GM04503 (cell line): ENCODE data around the gene ZBTB20.

Source experiments
- DNase-seq: peaks from one replicate; pipeline ENCODE4 v3.0.0-alpha.2; 2012; ENCODE audit warnings: low read depth

Gene ZBTB20

DNA sequence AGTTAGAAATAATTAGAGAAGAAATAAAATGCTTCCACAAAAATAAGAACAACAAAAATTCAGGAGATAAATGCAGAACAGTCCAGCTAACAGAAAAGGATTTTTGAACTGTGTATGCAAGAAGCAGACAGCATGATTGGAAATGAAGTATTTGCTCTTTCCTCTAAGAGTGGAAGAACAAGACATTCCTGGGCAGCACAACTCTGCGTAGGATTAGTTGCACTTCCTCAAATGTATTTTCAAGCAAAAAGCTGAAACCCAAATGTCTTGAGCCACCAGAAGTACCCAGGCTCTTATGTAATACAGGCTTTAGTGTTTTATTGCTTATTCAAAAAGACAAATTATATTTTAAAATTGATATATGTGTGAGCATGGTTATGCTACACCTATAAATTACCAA is 127.2 kb downstream of the ZBTB20 start:
- DNase-seq: no peak

- no peak for DNase-seq
Measured at GRCh38 chr3:115018694-115019093, 128.4 kb downstream of the ZBTB20 start.

DNA sequence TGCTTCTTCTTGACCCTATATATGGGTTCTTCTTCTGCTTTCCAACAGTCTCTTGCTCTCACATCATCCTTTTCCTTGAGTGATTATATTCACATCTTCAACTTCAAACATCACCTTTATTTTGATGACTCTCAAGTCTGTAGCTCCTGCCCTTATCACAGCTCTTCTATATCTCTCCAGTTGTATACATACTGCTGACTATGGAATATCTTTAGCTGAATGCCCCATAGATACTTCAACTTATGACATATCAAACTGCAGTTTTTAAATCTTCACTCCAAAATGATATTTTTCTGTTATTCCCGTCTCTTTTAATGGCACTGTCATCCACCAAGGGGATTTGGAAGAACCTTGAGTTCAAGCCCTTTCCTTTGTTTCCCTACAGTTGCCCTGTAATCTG is 139.1 kb downstream of the ZBTB20 start:
- no peak for DNase-seq

DNA sequence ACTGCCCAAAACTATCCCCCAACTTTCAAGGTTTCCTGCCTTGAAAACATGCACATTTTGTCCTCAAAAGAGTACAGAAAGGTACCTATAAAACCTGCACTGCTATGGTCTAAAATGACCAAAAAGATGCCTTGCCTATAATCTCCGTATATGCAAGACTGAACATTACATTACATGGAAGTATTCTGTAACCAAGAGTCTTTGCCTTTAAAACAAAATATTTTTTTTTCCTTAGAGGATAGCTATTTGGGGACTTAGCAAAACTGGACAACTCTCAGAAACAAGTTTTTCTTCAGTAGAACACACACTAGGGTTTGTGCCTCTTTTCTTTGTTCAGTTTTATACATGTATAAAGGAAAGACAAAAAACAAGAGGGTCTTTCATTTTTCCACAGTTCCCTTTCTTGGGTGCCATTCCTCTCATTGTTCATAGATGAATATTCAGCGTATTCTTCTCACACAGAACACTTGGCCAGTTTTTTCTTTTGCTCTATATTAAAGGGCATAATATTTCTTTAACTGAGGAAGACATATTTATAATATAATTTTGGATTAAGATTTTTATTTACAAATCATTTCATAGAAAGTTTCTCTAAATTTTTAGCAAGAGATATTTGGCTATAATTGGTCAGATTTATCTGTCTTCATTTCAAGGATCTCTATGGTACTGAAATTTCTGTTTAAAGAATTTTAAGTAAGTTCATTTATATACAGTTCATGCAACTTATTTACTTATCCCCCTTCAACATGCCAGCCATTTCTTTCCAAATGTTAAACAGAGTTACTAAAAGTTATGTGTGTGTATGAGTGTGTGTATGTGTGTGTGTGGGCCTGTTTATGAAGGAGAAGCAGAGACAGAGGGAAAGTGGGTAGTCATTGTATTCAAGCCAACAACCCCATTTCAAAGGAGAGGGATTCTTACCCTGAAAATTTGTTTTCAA is 142.6 kb downstream of the ZBTB20 start:
- no peak for DNase-seq

GRCh38 chr3:114998971-114999579 is 148.0 kb downstream of the ZBTB20 start:
- no peak for DNase-seq

GRCh38 chr3:114994554-114995341 is 152.3 kb downstream of the ZBTB20 start:
- DNase-seq: no peak

- no peak for DNase-seq
Measured at GRCh38 chr3:114985776-114986175, 161.3 kb downstream of the ZBTB20 start.

GRCh38 chr3:114983248-114983647 is 163.8 kb downstream of the ZBTB20 start:
- DNase-seq: no peak

GRCh38 chr3:114974387-114974786 is 172.7 kb downstream of the ZBTB20 start:
- DNase-seq: no peak

DNA sequence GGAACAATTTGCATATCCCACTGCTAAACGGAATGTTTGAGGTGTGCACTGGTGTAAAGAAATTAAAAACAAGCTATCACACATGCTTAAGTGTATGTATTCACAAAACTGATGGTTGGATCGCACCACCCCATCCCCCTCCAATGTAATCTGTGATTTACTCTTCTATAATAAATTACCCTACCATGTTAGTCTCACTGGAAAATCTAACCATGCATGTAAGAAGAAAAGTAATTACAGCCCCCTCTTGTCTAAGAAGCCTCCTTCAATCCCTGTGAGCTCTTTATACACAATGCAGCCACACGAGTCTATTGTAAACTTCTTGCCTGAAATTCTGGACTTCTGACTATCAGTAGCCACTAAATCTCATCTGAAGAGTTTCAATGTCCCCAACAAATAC is 173.6 kb downstream of the ZBTB20 start:
- no peak for DNase-seq

GRCh38 chr3:114967168-114967567 is 179.9 kb downstream of the ZBTB20 start:
- no peak for DNase-seq

DNA sequence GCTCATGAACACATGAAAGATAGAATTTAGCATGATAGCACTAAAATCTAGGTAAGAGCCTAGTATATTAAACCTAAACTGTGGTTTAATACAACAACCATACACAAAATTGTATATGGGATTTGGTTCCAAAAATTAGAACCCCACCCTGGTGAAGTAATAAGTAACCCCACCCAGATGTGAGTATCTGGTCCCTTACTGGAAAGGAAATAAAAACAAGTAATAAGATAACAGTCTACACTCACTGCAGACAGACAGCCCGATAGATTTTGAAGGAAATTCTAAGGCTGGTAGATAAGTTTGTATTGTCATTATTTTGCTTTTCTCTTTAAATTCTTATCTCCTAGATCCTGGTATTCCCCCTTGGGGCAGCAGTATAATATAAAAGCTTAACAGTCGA is 184.9 kb downstream of the ZBTB20 start:
- DNase-seq: no peak

DNA sequence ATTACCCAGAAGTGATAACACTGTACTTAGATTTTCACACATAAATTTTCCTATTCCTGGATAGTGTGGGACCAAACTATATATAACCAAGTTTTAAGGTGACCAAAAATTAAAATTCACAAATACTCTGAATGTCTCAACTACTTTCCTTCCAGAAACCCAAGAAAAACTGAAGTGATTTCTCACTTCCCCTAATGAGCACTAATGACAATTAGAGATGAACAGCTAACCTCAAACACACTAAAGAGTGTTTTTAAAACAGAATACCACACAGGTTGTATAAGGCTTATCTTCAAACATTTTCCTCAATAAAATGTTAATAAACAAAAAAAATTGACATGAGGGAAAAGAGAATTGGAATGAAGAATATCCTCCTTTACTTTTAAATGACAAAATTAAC is 188.2 kb downstream of the ZBTB20 start:
- DNase-seq: no peak

DNA sequence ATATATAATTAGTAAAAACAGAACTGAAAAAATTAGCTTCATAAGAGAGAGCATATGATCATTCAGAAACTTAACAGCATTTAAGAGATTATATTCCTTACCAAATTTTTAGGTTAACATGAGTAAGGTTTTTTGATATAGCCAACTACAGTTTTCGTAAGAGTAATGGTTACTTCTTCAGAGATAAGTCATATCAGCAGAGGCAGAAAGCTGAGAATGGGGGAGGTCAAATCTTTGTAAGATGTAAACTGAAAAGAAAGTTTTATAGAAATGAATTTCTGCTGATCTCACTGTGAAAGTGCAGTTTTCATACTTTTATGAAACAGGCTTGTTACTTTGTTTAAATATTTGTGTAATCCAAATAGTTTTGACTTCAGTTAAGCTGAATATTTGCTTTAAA is 193.3 kb downstream of the ZBTB20 start:
- DNase-seq: no peak

GRCh38 chr3:114953215-114953799 is 193.8 kb downstream of the ZBTB20 start:
- DNase-seq: no peak

DNA sequence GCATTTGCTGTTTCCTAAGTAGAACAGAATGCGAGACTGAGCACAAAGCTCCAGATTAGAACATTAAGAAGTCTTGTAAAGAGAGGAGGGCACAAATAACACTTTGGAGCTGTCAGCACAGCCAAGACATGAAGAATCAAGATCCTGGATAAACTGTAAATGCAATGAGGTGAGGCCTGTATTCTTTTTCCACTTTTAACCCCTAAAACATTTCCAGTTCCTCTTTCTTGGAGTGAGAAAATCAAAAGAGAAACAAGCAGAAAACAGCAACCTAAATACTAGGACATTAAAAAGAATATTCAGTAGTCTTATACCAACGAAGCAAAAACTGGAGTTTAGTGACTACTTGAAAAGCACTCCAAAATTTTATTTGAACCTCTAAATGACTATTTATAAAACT is 204.3 kb downstream of the ZBTB20 start:
- no peak for DNase-seq

- no peak for DNase-seq
Measured at GRCh38 chr3:114941626-114942309, 205.3 kb downstream of the ZBTB20 start.

DNA sequence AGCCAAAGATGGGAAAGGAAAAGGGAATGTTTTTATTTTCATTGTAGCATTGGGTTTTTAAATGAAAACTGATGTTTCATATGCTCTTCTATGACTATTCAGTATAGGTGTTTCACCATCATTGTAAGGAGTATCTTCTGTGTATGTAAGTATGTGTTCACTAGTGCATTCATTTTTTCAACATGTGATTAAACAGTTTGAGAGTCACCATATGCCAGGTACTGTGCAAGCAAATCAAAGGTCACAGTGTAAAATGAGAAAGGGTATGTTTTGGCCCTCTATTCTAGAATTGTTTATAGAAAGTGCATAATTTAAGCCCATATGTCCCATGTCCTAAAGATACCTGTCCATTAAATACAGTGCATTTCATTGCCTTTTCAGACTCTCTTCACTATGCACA is 207.2 kb downstream of the ZBTB20 start:
- no peak for DNase-seq

DNA sequence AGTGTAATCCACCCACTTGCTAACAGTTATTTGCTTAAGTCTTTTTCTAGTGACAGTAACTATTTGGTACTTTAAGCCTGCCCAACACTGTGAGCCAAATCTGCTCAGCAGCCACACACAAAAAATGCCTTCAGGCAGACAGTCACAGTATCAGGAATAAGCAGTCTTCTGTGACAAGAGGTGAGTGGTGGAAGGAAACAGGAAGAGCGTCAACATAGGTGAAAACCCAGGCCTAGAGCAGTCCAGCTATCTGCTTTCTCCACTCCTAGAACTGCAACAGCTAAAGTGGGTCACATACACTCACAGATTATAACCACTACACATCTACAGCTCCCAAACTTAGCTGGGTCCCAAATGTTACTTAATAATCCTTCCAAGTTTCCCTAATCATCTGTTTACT is 213.7 kb downstream of the ZBTB20 start:
- no peak for DNase-seq

DNA sequence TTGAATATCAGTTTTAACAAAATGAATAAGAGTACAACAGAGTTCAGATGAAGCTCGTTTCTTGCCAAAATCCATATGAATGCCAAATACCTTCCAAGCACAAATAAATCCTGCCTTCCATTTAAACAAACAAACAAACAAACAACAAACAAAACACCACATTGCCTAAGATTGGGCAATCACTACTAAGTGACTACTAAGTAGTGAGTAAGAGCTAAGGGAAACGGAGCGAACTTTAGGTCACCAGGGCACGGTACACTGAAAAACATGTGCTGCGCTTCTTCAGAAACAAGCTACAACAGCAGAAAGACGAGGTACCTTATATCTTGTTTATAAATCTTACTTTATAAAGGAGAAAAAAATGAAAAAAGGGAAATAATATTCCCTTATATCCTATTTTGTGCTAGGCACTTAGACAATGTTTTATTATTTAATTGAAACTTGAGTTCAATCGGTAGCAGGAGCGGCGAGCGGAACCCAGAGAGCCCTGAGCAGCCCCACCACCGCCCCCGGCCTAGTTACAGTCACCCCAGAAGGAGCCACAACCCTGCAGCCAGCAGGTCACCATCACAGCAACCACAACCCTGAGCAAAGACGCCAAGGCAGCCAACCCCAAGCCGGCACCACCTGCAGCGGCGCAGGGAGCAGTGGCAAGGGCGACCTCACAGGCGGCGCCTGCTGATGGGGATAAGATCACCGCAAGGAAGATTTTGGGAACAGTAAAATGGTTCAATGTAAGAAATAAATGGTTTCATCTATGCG is 216.9 kb downstream of the ZBTB20 start:
- no peak for DNase-seq
